Thyroid gland (tissue), 4 donors: ENCODE measurements around the gene HADHA. TPM values are rescaled to one million over a fixed set of nuclear protein-coding genes. Genes with fewer than 3 reads are reported as not detected.

Source experiments
- DNase-seq, 2 donors: peaks; one replicate each; pipeline ENCODE4 v3.0.0-alpha.2; 2019
- H3K27ac ChIP-seq, 3 donors: fragments of 200-600 bp; sonication (generic); 1 replicate in 2 of 3; 2 replicates in 1 of 3; pipeline ENCODE4 v1.5.1; 2016 to 2019; ENCODE audit warnings: mild to moderate bottlenecking in 1 of 3, moderate library complexity in 1 of 3
- H3K27me3 ChIP-seq: fragments of 200-600 bp; sonication (generic); one replicate; pipeline ENCODE4 v1.5.1; 2019
- H3K36me3 ChIP-seq, 2 donors: fragments of 200-600 bp; sonication (generic); one replicate each; pipeline ENCODE4 v1.5.1; 2016 to 2019
- H3K4me1 ChIP-seq, 2 donors: fragments of 200-600 bp; sonication (generic); one replicate each; pipeline ENCODE4 v1.5.1; 2017 to 2019
- H3K4me3 ChIP-seq, 3 donors: fragments of 200-600 bp; sonication (generic); replicated peaks in 1 of 3; 1 replicate in 2 of 3; 2 replicates in 1 of 3; pipeline ENCODE4 v1.5.1; 2016; ENCODE audit warnings: mild to moderate bottlenecking in 1 of 3
- H3K9me3 ChIP-seq: fragments of 200-600 bp; sonication (generic); one replicate; pipeline ENCODE4 v1.5.1; 2017
- CTCF ChIP-seq, 6 experiments: fragments of 200-600 bp in 3 of 6; fragments of 450-650 bp in 3 of 6; sonication (generic) in 3 of 6; IDR thresholded peaks; one replicate each; pipeline ENCODE4 v1.5.1; 2016 to 2019; ENCODE audit warnings: antibody characterized with exemption in 6 of 6, mild to moderate bottlenecking in 2 of 6, inconsistent platforms in 1 of 6, moderate library complexity in 1 of 6
- POLR2A ChIP-seq, 2 donors: fragments of 450-650 bp; IDR thresholded peaks; one replicate each; pipeline ENCODE4 v1.6.1; 2017; ENCODE audit warnings: antibody characterized with exemption in 2 of 2, mild to moderate bottlenecking in 2 of 2, moderate library complexity in 1 of 2
- WGBS, 2 donors: methylation state at CpG; one replicate each; pipeline ENCODE4 v1.1.5; 2017; 5-methylcytosine and 5-hydroxymethylcytosine counted together
- intact Hi-C: fragments of 100-400 bp; cut with DNase I; formaldehyde crosslinking; loops from one replicate; pipeline ENCODE4 v1.15.1; 2023
- total RNA-seq, 4 donors: library from RNA; depleted of rRNA; stranded (reverse); fragments of >200 nt; gene quantifications; one replicate each; pipeline ENCODE4 v1.2.3, GENCODE V29; 2016

HADHA gene
- 100 to 1,000 TPM; 113 to 149 (median 140) TPM for total RNA-seq

GRCh38 chr2:26244309-26245230 lies at the start of gene HADHA, which contains the start of gene HADHB:
Gene HADHA (minus strand): TSS chr2:26244632. CDS start chr2:26244596, 36 bp downstream.
Gene HADHB (plus strand): TSS chr2:26244939. CDS start chr2:26254255, 9,316 bp downstream.
- Histone ChIP-seq H3K4me3 (peak within 1 kb of the TSS; percentile 81 to 93 (median 82)), H3K9me3 (no peaks in the 10 kb centered on the region), H3K27ac (peak within 1 kb of the TSS; percentile 95 to 98 (median 98)), H3K36me3 (no peaks in the 10 kb centered on the region), H3K4me1 (peaks cover 16 to 41% of the 10 kb centered on the region in 2 donors), H3K27me3 (no peaks in the 10 kb centered on the region)
- DNase-seq = peak; percentile 93
- WGBS, 2 donors = 1% methylated on average over 37 to 45 of the region's 63 CpGs
- TF ChIP-seq POLR2A (IDR thresholded peaks at IDR 0.05) (peak; percentile 37 to 87), CTCF (IDR thresholded peaks at IDR 0.05) (peak in 1 of 6 experiments; percentile 38)
- intact Hi-C loops = loop anchor here (10.0 kb wide), 1 partner anchor 50 kb away; no protein-coding TSS in a partner anchor

- 72 to 75% methylated on average over 6 of the region's 6 CpGs for WGBS, 2 donors
- intact Hi-C loops = loop anchor here (10.0 kb wide), 1 partner anchor 48 kb away; the partner anchor contains the start of genes HADHA and HADHB
- no peak for DNase-seq
- no peaks in the 10 kb centered on the region for H3K27me3 ChIP-seq
- peaks cover 0 to 5% of the 10 kb centered on the region in 2 donors for H3K36me3 ChIP-seq
- no peaks in the 10 kb centered on the region for H3K9me3 ChIP-seq
- H3K4me1 ChIP-seq = peaks cover 0 to 8% of the 10 kb centered on the region in 2 donors
- H3K27ac ChIP-seq = no peak overlapping the region
- no peak overlapping the region for H3K4me3 ChIP-seq
- no peak for TF ChIP-seq POLR2A (IDR thresholded peaks at IDR 0.05)
- TF ChIP-seq CTCF (IDR thresholded peaks at IDR 0.05) = no peak
Measured at GRCh38 chr2:26292646-26293045, 48.2 kb upstream of the HADHA start.

GRCh38 chr2:26290001-26290400 lies 45.6 kb upstream of the HADHA start:
- H3K36me3 ChIP-seq = peaks cover 16 to 26% of the 10 kb centered on the region in 2 donors
- TF ChIP-seq CTCF (IDR thresholded peaks at IDR 0.05) (no peak), POLR2A (IDR thresholded peaks at IDR 0.05) (no peak)
- no peak for DNase-seq
- WGBS, 2 donors = 78 to 80% methylated on average over 1 of the region's 1 CpG
- no peaks in the 10 kb centered on the region for H3K9me3 ChIP-seq
- intact Hi-C loops = loop anchor here (10.0 kb wide), 1 partner anchor 45 kb away; the partner anchor contains the start of genes HADHA and HADHB
- H3K4me3 ChIP-seq = no peak overlapping the region
- H3K27me3 ChIP-seq = no peaks in the 10 kb centered on the region
- H3K27ac ChIP-seq = no peak overlapping the region
- no peaks in the 10 kb centered on the region for H3K4me1 ChIP-seq

GRCh38 chr2:26285931-26286330 lies 41.5 kb upstream of the HADHA start:
- Histone ChIP-seq H3K4me3 (no peak overlapping the region), H3K27me3 (no peaks in the 10 kb centered on the region), H3K9me3 (no peaks in the 10 kb centered on the region), H3K4me1 (no peaks in the 10 kb centered on the region), H3K36me3 (peaks cover 38 to 53% of the 10 kb centered on the region in 2 donors), H3K27ac (no peak overlapping the region)
- intact Hi-C loops = no loop called here
- DNase-seq = no peak
- WGBS, 2 donors = 98 to 99% methylated on average over 3 of the region's 3 CpGs
- TF ChIP-seq POLR2A (IDR thresholded peaks at IDR 0.05) (no peak), CTCF (IDR thresholded peaks at IDR 0.05) (no peak)

GRCh38 chr2:26284132-26284531 lies 39.7 kb upstream of the HADHA start:
- peaks cover 52 to 62% of the 10 kb centered on the region in 2 donors for H3K36me3 ChIP-seq

More at GRCh38 chr2:26284132-26284531, 39.7 kb upstream of the HADHA start:
- intact Hi-C loops = no loop called here
- no peaks in the 10 kb centered on the region for H3K4me1 ChIP-seq
- DNase-seq = no peak
- TF ChIP-seq POLR2A (IDR thresholded peaks at IDR 0.05) = no peak
- WGBS, 2 donors = 95% methylated on average over 3 of the region's 3 CpGs
- no peak overlapping the region for H3K27ac ChIP-seq
- H3K9me3 ChIP-seq = no peaks in the 10 kb centered on the region
- no peaks in the 10 kb centered on the region for H3K27me3 ChIP-seq
- H3K4me3 ChIP-seq = no peak overlapping the region
